ENCODE measurements around the gene SDK1. TPM values are rescaled to one million over a fixed set of nuclear protein-coding genes. Genes with fewer than 3 reads are reported as not detected.
"Not testable (repeated sequence)": the region's sequence is repeated elsewhere in the genome, so short reads cannot be mapped to it uniquely, and the experiment has no call there.

Gene SDK1
- polyA plus RNA-seq, 2 of the 4 experiments (the other 2 are of a cell fraction) = 0.12 to 0.28 TPM

- ATAC-seq; H3K4me2 ChIP-seq; DNase-seq (ENCODE audit: low read depth in 1 of 2, low spot score in 1 of 2); POLR2A ChIA-PET; H3K4me3 ChIP-seq; FAIRE-seq; H3K4me1 ChIP-seq; H3K27ac ChIP-seq; H3K9me3 ChIP-seq: not testable (repeated sequence)
- CTCF ChIA-PET = interaction anchor here (1.3 kb wide), 1 partner anchor 10 kb away, joined by 3 read pairs; no protein-coding TSS in a partner anchor
- 77% methylated on average over 12 of the region's 12 CpGs for WGBS (ENCODE audit: missing lambda C conversion rate)
Observed at GRCh38 chr7:3941706-3942105, 640.7 kb downstream of the SDK1 start.

GRCh38 chr7:3942276-3942675, 641.2 kb downstream of the SDK1 start:
- Histone ChIP-seq H3K4me2 (no peak overlapping the region), H3K27ac (no peak overlapping the region), H3K9me3 (no peaks in the 10 kb centered on the region), H3K4me3 (no peak overlapping the region), H3K4me1 (peaks cover 5% of the 10 kb centered on the region; the same call in 2 of the 3 replicates)
- FAIRE-seq (no peak), DNase-seq (ENCODE audit: low read depth in 1 of 2, low spot score in 1 of 2) (no peak), ATAC-seq (no peak)
- CTCF ChIA-PET = no interaction called here
- TF ChIP-seq CBX8 (IDR thresholded peaks at IDR 0.05) (no peak), HEYL (CRISPR knock-in tag; IDR thresholded peaks at IDR 0.05) (no peak), NR3C1 (IDR thresholded peaks at IDR 0.05) (no peak), HMGXB4 (CRISPR knock-in tag; IDR thresholded peaks at IDR 0.05; ENCODE audit: borderline replicate concordance) (no peak), MAZ (IDR thresholded peaks at IDR 0.05; ENCODE audit: borderline replicate concordance, low read depth, low read length) (no peak), SREBF2 (IDR thresholded peaks at IDR 0.05) (no peak), NPAS2 (CRISPR knock-in tag; IDR thresholded peaks at IDR 0.05; ENCODE audit: borderline replicate concordance) (no peak), USF2 (IDR thresholded peaks at IDR 0.05) (no peak), ZFP36 (IDR thresholded peaks at IDR 0.05; ENCODE audit: borderline replicate concordance, partially characterized antibody) (no peak), CHD4 (IDR thresholded peaks at IDR 0.05; ENCODE audit: borderline replicate concordance) (no peak), RFX5 (IDR thresholded peaks at IDR 0.05) (no peak), MAFK (IDR thresholded peaks at IDR 0.05; ENCODE audit: partially characterized antibody) (no peak), EHMT2 (IDR thresholded peaks at IDR 0.05; ENCODE audit: low read depth) (no peak), RAD21 (conservative IDR thresholded peaks at IDR 0.05 in 1 of 2, IDR thresholded peaks at IDR 0.05 in 1 of 2) (no peak), FOSL2 (IDR thresholded peaks at IDR 0.05) (no peak), FOSL2 (CRISPR knock-in tag; IDR thresholded peaks at IDR 0.05) (no peak), ZC3H11A (IDR thresholded peaks at IDR 0.05) (no peak), RNF2 (IDR thresholded peaks at IDR 0.05; ENCODE audit: borderline replicate concordance, low read depth) (no peak), JUN (IDR thresholded peaks at IDR 0.05) (no peak)
- 59% methylated on average over 4 of the region's 4 CpGs for WGBS (ENCODE audit: missing lambda C conversion rate)
- POLR2A ChIA-PET = no interaction called here

- H3K4me2 ChIP-seq = no peak overlapping the region
- ATAC-seq (no peak), FAIRE-seq (no peak), DNase-seq (ENCODE audit: low read depth in 1 of 2, low spot score in 1 of 2) (peak in 1 of 2 experiments; percentile 16)
- 72% methylated on average over 28 of the region's 30 CpGs for WGBS (ENCODE audit: missing lambda C conversion rate)
- POLR2A ChIA-PET = no interaction called here
- peak overlapping the region in 1 of 2 experiments; percentile 33; a peak in 1 of 6 replicates for H3K27ac ChIP-seq
- H3K4me1 ChIP-seq = peaks cover 5% of the 10 kb centered on the region; the same call in 2 of the 3 replicates
- no peak for TF ChIP-seq GATA3 (IDR thresholded peaks at IDR 0.05; ENCODE audit: borderline replicate concordance)
- peak; percentile 64; the same call in 1 of the 2 replicates for TF ChIP-seq NFE2L2 (conservative IDR thresholded peaks at IDR 0.05; ENCODE audit: low read length)
- TF ChIP-seq MAFK (IDR thresholded peaks at IDR 0.05; ENCODE audit: partially characterized antibody) = peak; percentile 86
- TF ChIP-seq ZNF302 (CRISPR knock-in tag; IDR thresholded peaks at IDR 0.05) = no peak
- CTCF ChIA-PET = interaction anchor here (0.7 to 1.2 kb wide), 2 partner anchors 10 to 13 kb away, joined by 3 read pairs; no protein-coding TSS in a partner anchor
- no peak overlapping the region for H3K4me3 ChIP-seq
- H3K9me3 ChIP-seq = no peaks in the 10 kb centered on the region
Observed at GRCh38 chr7:3942816-3943745, 642.0 kb downstream of the SDK1 start.

All from A549 (cell line).